ENCODE measurements around the gene KCNK3.
A peak's percentile ranks its signal among the peaks of the same experiment; 100 is the strongest.

Gene KCNK3

GRCh38 chr2:26754539-26754938 is 62.0 kb downstream of the KCNK3 start:
- in situ Hi-C loops (cut with HindIII; ENCODE audit: low pct_ligation_motif_present, low sequenced_read_pairs), result loop anchor here (25.0 kb wide), 1 partner anchor 167 kb away; no protein-coding TSS in a partner anchor
- Histone ChIP-seq H3K4me3 (ENCODE audit: low read depth, low read length) (no peak overlapping the region), H3K36me3 (replicated peaks) (no peaks in the 10 kb centered on the region), H3K27ac (no peak overlapping the region), H3K27me3 (replicated peaks) (peaks cover 2% of the 10 kb centered on the region)
- DNase-seq, result no peak
- TF ChIP-seq CTCF (IDR thresholded peaks at IDR 0.05; ENCODE audit: low read depth, low read length, missing control alignments), result no peak

GRCh38 chr2:26754972-26755670 is 62.6 kb downstream of the KCNK3 start:
- no peak for DNase-seq
- no peaks in the 10 kb centered on the region for H3K36me3 ChIP-seq (replicated peaks)
- H3K27ac ChIP-seq, result no peak overlapping the region
- no peak overlapping the region for H3K4me3 ChIP-seq (ENCODE audit: low read depth, low read length)
- TF ChIP-seq CTCF (IDR thresholded peaks at IDR 0.05; ENCODE audit: low read depth, low read length, missing control alignments), result no peak
- in situ Hi-C loops (cut with HindIII; ENCODE audit: low pct_ligation_motif_present, low sequenced_read_pairs), result loop anchor here (25.0 kb wide), 1 partner anchor 168 kb away; no protein-coding TSS in a partner anchor
- H3K27me3 ChIP-seq (replicated peaks), result peaks cover 2% of the 10 kb centered on the region

GRCh38 chr2:26756337-26756736 is 63.8 kb downstream of the KCNK3 start:
- Histone ChIP-seq H3K4me3 (ENCODE audit: low read depth, low read length) (no peak overlapping the region), H3K27me3 (replicated peaks) (peaks cover 2% of the 10 kb centered on the region), H3K36me3 (replicated peaks) (no peaks in the 10 kb centered on the region), H3K27ac (no peak overlapping the region)
- TF ChIP-seq CTCF (IDR thresholded peaks at IDR 0.05; ENCODE audit: low read depth, low read length, missing control alignments), result no peak
- in situ Hi-C loops (cut with HindIII; ENCODE audit: low pct_ligation_motif_present, low sequenced_read_pairs), result loop anchor here (25.0 kb wide), 1 partner anchor 169 kb away; no protein-coding TSS in a partner anchor
- no peak for DNase-seq

GRCh38 chr2:26757873-26758789 is 65.6 kb downstream of the KCNK3 start:
- no peak overlapping the region for H3K4me3 ChIP-seq (ENCODE audit: low read depth, low read length)
- peak; percentile 99 for DNase-seq
- TF ChIP-seq CTCF (IDR thresholded peaks at IDR 0.05; ENCODE audit: low read depth, low read length, missing control alignments), result no peak
- in situ Hi-C loops (cut with HindIII; ENCODE audit: low pct_ligation_motif_present, low sequenced_read_pairs), result loop anchor here (25.0 kb wide), 1 partner anchor 171 kb away; no protein-coding TSS in a partner anchor
- H3K36me3 ChIP-seq (replicated peaks), result no peaks in the 10 kb centered on the region
- H3K27me3 ChIP-seq (replicated peaks), result peaks cover 2% of the 10 kb centered on the region
- H3K27ac ChIP-seq, result peak overlapping the region; percentile 58

- no peak for DNase-seq
- no peak for TF ChIP-seq CTCF (IDR thresholded peaks at IDR 0.05; ENCODE audit: low read depth, low read length, missing control alignments)
- no peak overlapping the region for H3K27ac ChIP-seq
Observed at GRCh38 chr2:26758790-26759321, 66.3 kb downstream of the KCNK3 start.

More at GRCh38 chr2:26758790-26759321, 66.3 kb downstream of the KCNK3 start:
- Histone ChIP-seq H3K4me3 (ENCODE audit: low read depth, low read length) (no peak overlapping the region), H3K36me3 (replicated peaks) (no peaks in the 10 kb centered on the region), H3K27me3 (replicated peaks) (peaks cover 2% of the 10 kb centered on the region)
- in situ Hi-C loops (cut with HindIII; ENCODE audit: low pct_ligation_motif_present, low sequenced_read_pairs), result loop anchor here (25.0 kb wide), 1 partner anchor 172 kb away; no protein-coding TSS in a partner anchor
